HCT116 (cell line): ENCODE measurements around the gene HIBADH. TPM values are rescaled to one million over a fixed set of nuclear protein-coding genes. Genes with fewer than 3 reads are reported as not detected.

ENCODE experiments used
- ATAC-seq: fragments of 200-7000 bp; cut with Tn5 transposase; 2 replicates; pipeline ENCODE4 v1.9.1; 2020; ENCODE audit warnings: mild to moderate bottlenecking, moderate library complexity
- BruUV-seq: library from RNA; stranded (reverse); fragments of 400-500 nt; replicated peaks from 2 replicates; lab custom pipeline; 2021; lab: Mats Ljungman, UMichigan
- CTCF ChIA-PET: fragments of 300-600 bp; sonication (Branson Sonifier 250); formaldehyde crosslinking; loops from one replicate; lab custom pipeline; 2021; ENCODE audit warnings: antibody characterized with exemption; lab: Charles Lee
- POLR2A ChIA-PET: fragments of 300-600, 350-600 bp; sonication (Branson Sonifier 250); formaldehyde crosslinking; loops from one replicate; lab custom pipeline; 2021; ENCODE audit warnings: antibody characterized with exemption; lab: Charles Lee
- RAD21 ChIA-PET, 2 experiments: fragments of 300-600 bp; sonication (Branson Sonifier 250); formaldehyde crosslinking; loops; one replicate each; lab custom pipeline; 2023; ENCODE audit warnings: low total read pairs in 2 of 2; ENCODE audit not compliant: uncharacterized antibody in 2 of 2, unreplicated experiment in 2 of 2, low non-redundant PET in 1 of 2; lab: Charles Lee
- DNase-seq: peaks from one replicate; pipeline ENCODE4 v3.0.0-alpha.2; 2010; ENCODE audit warnings: low read depth, low spot score
- H2AFZ ChIP-seq: fragments of 200-600 bp; shearing (Covaris generic), sonication (generic); 2 replicates; pipeline ENCODE4 v1.6.1; 2017; ENCODE audit warnings: low read depth, mixed run types, mixed read lengths, antibody characterized with exemption, low read length; ENCODE audit not compliant: poor library complexity, severe bottlenecking
- H3K27ac ChIP-seq: 2 replicates; pipeline ENCODE4 v1.5.1; 2012; ENCODE audit warnings: low read depth, low read length
- H3K27me3 ChIP-seq: fragments of 200-600 bp; sonication (generic); 2 replicates; pipeline ENCODE4 v1.6.1; 2016; ENCODE audit warnings: mixed run types, low read length, mixed read lengths; ENCODE audit not compliant: insufficient read depth
- H3K36me3 ChIP-seq, 2 experiments: fragments of 200-500 bp in 1 of 2; fragments of 200-600 bp in 1 of 2; sonication (Bioruptor generic) in 1 of 2; sonication (generic) in 1 of 2; 2 replicates each; pipeline versions ENCODE4 v1.5.1 to v1.6.1; 2014 to 2016; ENCODE audit warnings: low read length in 2 of 2, inconsistent platforms in 1 of 2, mixed read lengths in 1 of 2, mixed run types in 1 of 2; ENCODE audit not compliant: insufficient read depth in 2 of 2, control insufficient read depth in 1 of 2
- H3K4me1 ChIP-seq, 2 experiments: fragments of 200-600 bp in 1 of 2; sonication (generic) in 1 of 2; 2 replicates each; pipeline versions ENCODE4 v1.5.1 to v1.6.1; 2012 to 2017; ENCODE audit warnings: low read length in 2 of 2, inconsistent platforms in 1 of 2, mild to moderate bottlenecking in 1 of 2, mixed read lengths in 1 of 2, mixed run types in 1 of 2, moderate library complexity in 1 of 2; ENCODE audit not compliant: insufficient read depth in 2 of 2, control insufficient read depth in 1 of 2
- H3K4me2 ChIP-seq: fragments of 200-600 bp; sonication (generic); 2 replicates; pipeline ENCODE4 v1.6.1; 2017; ENCODE audit warnings: mixed run types, low read length, mixed read lengths
- H3K4me3 ChIP-seq, 2 experiments: fragments of 200-600 bp in 1 of 2; sonication (generic) in 1 of 2; replicated peaks in 1 of 2; 2 replicates each; pipeline ENCODE4 v1.5.1; 2011 to 2016; ENCODE audit warnings: low read length in 2 of 2, control low read depth in 1 of 2, low read depth in 1 of 2, mild to moderate bottlenecking in 1 of 2, mixed read lengths in 1 of 2, mixed run types in 1 of 2
- H3K79me2 ChIP-seq: fragments of 200-600 bp; sonication (generic); 2 replicates; pipeline ENCODE4 v1.6.1; 2017; ENCODE audit warnings: mild to moderate bottlenecking, mixed run types, low read length, moderate library complexity, mixed read lengths; ENCODE audit not compliant: insufficient read depth
- H3K9ac ChIP-seq: fragments of 200-600 bp; sonication (generic); 2 replicates; pipeline ENCODE4 v1.6.1; 2016; ENCODE audit warnings: low read length, mixed read lengths
- H3K9me2 ChIP-seq: fragments of 200-600 bp; sonication (generic), shearing (Covaris generic); 2 replicates; pipeline ENCODE4 v1.6.1; 2017; ENCODE audit warnings: mixed run types, mild to moderate bottlenecking, moderate library complexity; ENCODE audit not compliant: insufficient read depth
- H3K9me3 ChIP-seq, 2 experiments: fragments of 200-500 bp in 1 of 2; fragments of 200-600 bp in 1 of 2; sonication (Bioruptor generic) in 1 of 2; sonication (generic) in 1 of 2; 2 replicates each; pipeline ENCODE4 v1.6.1; 2014 to 2017; ENCODE audit warnings: low read length in 2 of 2, mixed read lengths in 2 of 2, inconsistent platforms in 1 of 2, low read depth in 1 of 2, mild to moderate bottlenecking in 1 of 2, mixed run types in 1 of 2, moderate library complexity in 1 of 2; ENCODE audit not compliant: control insufficient read depth in 1 of 2, insufficient read depth in 1 of 2
- H4K20me1 ChIP-seq: fragments of 200-600 bp; sonication (generic), shearing (Covaris generic); 2 replicates; pipeline ENCODE4 v1.6.1; 2017; ENCODE audit warnings: mixed run types, mild to moderate bottlenecking, moderate library complexity; ENCODE audit not compliant: insufficient read depth
- CBX3 ChIP-seq: IDR thresholded peaks from 2 replicates; pipeline ENCODE4 v1.6.1; 2012; ENCODE audit warnings: low read depth
- EGR1 ChIP-seq: IDR thresholded peaks from 2 replicates; pipeline ENCODE4 v1.6.1; 2012; ENCODE audit warnings: low read depth
- EZH2 ChIP-seq: fragments of 200-600 bp; sonication (generic); IDR thresholded peaks from 2 replicates; pipeline ENCODE4 v1.6.1; 2017; ENCODE audit warnings: antibody characterized with exemption, mixed run types
- EZH2phosphoT487 ChIP-seq: fragments of 200-600 bp; IDR thresholded peaks from 2 replicates; pipeline ENCODE4 v1.6.1; 2018; ENCODE audit warnings: antibody characterized with exemption, borderline replicate concordance
- FOSL1 ChIP-seq: IDR thresholded peaks from 2 replicates; pipeline ENCODE4 v1.6.1; 2012; ENCODE audit warnings: low read depth
- POLR2A ChIP-seq: IDR thresholded peaks from 2 replicates; pipeline ENCODE4 v1.7.0; 2011; ENCODE audit warnings: borderline replicate concordance; ENCODE audit not compliant: insufficient read depth, insufficient read length; ENCODE audit errors: extremely low read depth
- RAD21 ChIP-seq: IDR thresholded peaks from 2 replicates; pipeline ENCODE4 v1.6.1; 2012; ENCODE audit warnings: low read depth, mild to moderate bottlenecking
- REST ChIP-seq: IDR thresholded peaks from 2 replicates; pipeline ENCODE4 v1.6.1; 2012; ENCODE audit warnings: low read depth
- ZBTB33 ChIP-seq: IDR thresholded peaks from 2 replicates; pipeline ENCODE4 v1.6.1; 2011; ENCODE audit warnings: mild to moderate bottlenecking, low read length, moderate library complexity; ENCODE audit not compliant: insufficient replicate concordance; ENCODE audit errors: extremely low read depth
- ZFX ChIP-seq: fragments of 450-650 bp; IDR thresholded peaks from 2 replicates; pipeline ENCODE4 v1.6.1; 2017
- intact Hi-C: fragments of 100-400 bp; cut with micrococcal nuclease; formaldehyde crosslinking; loops from 2 replicates; pipeline ENCODE4 v1.10.0; 2022
- total RNA-seq: library from RNA; stranded (reverse); gene quantifications from one replicate; pipeline ENCODE4 v1.2.1, GENCODE V29; 2021; ENCODE audit not compliant: unreplicated experiment
- TF ChIP-seq, protein P1 (sequence below): IDR thresholded peaks from 2 replicates; pipeline ENCODE4 v1.6.1; 2012

HIBADH gene
- total RNA-seq, 1 experiment from 2014 or later, result 32.4 TPM

DNA sequence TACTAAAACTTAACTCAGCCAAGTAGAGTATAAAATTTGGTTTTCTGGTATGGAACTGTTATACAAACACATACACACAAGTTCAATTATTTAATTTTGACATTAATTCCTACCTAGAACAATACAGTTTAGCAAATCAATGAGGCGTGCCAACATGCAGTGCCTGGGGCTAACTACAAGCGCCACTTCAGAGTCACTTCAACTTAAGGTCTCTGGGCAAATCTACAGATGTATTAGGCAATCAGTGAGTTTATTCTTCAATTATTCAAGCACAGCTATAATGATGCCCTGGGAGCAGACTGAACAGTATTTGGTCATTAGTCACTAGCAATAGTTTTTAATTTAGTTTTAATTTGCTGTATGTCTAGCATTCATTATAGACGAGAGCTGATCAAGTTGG lies 51.6 kb downstream of the HIBADH start:
- Histone ChIP-seq H3K79me2 (no peaks in the 10 kb centered on the region), H3K9me3 (no peaks in the 10 kb centered on the region), H2AFZ (no peak overlapping the region), H4K20me1 (no peaks in the 10 kb centered on the region; the same call in 1 of the 2 replicates), H3K4me2 (no peak overlapping the region), H3K4me1 (0 out of 4 replicates have a peak, but pooled peaks cover 0 to 3% of the 10 kb centered on the region in 2 experiments)
- no peak for DNase-seq
- RAD21 ChIA-PET, result no interaction called here
- CTCF ChIA-PET, result no interaction called here
- POLR2A ChIA-PET, result no interaction called here
- TF ChIP-seq ZFX (no peak), RAD21 (no peak), FOSL1 (no peak), POLR2A (no peak), ZBTB33 (no peak), EGR1 (no peak), EZH2 (no peak), REST (no peak), EZH2phosphoT487 (no peak), CBX3 (no peak)
- TF ChIP-seq, protein P1, sequence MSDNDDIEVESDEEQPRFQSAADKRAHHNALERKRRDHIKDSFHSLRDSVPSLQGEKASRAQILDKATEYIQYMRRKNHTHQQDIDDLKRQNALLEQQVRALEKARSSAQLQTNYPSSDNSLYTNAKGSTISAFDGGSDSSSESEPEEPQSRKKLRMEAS, result no peak
- TF ChIP-seq, all 23 proteins: peak for 0
- Histone ChIP-seq H3K9ac (no peak overlapping the region), H3K27me3 (no peaks in the 10 kb centered on the region), H3K27ac (no peak overlapping the region), H3K9me2 (no peaks in the 10 kb centered on the region), H3K36me3 (no peaks in the 10 kb centered on the region), H3K4me3 (no peak overlapping the region)
- intact Hi-C loops, result no loop called here
- ATAC-seq, result no peak
- no TSS peak for BruUV-seq
